HepG2 (cell line): ENCODE results near the gene ANKDD1A. TPM values are rescaled to one million over a fixed set of nuclear protein-coding genes. Genes with fewer than 3 reads are reported as not detected.
A peak's percentile ranks its signal among the peaks of the same experiment; 100 is the strongest.

Source experiments
- CHD4 ChIP-seq: fragments of 200-600 bp; sonication (generic); IDR thresholded peaks from 2 replicates; pipeline ENCODE4 v1.7.0; 2017; ENCODE audit warnings: mild to moderate bottlenecking, low read length, borderline replicate concordance
- FIP1L1 ChIP-seq: fragments of 200-400 bp; formaldehyde crosslinking; IDR thresholded peaks from 2 replicates; pipeline ENCODE4 v1.6.1; 2018; ENCODE audit warnings: low read depth, mild to moderate bottlenecking, low read length, moderate library complexity, borderline replicate concordance; ENCODE audit not compliant: insufficient read depth
- FOSL2 ChIP-seq: sonication (generic); formaldehyde crosslinking; IDR thresholded peaks from 2 replicates; pipeline ENCODE4 v1.4.0; 2020; ENCODE audit warnings: missing genetic modification reagents
- HES4 ChIP-seq: sonication (generic); formaldehyde crosslinking; IDR thresholded peaks from 2 replicates; pipeline ENCODE4 v1.9.0; 2021; ENCODE audit warnings: mild to moderate bottlenecking, missing genetic modification reagents, borderline replicate concordance
- JARID2 ChIP-seq: sonication (generic); formaldehyde crosslinking; IDR thresholded peaks from 2 replicates; pipeline ENCODE4 v1.8.1; 2023; ENCODE audit warnings: missing genetic modification reagents, inconsistent platforms; ENCODE audit not compliant: insufficient replicate concordance
- MYNN ChIP-seq: sonication (generic); formaldehyde crosslinking; IDR thresholded peaks from 2 replicates; pipeline ENCODE4 v1.4.0; 2020; ENCODE audit warnings: mild to moderate bottlenecking, low read depth, missing genetic modification reagents
- SAFB2 ChIP-seq: sonication (generic); formaldehyde crosslinking; IDR thresholded peaks from 2 replicates; pipeline ENCODE4 v1.5.1; 2020; ENCODE audit warnings: missing genetic modification reagents, low read depth, mild to moderate bottlenecking, borderline replicate concordance
- STAT5B ChIP-seq: sonication (generic); formaldehyde crosslinking; IDR thresholded peaks from 2 replicates; pipeline ENCODE4 v1.4.0; 2020; ENCODE audit warnings: missing genetic modification reagents
- YY1 ChIP-seq: IDR thresholded peaks from 2 replicates; pipeline ENCODE4 v1.6.1; 2011; ENCODE audit warnings: low read length, low read depth, moderate library complexity, mild to moderate bottlenecking; ENCODE audit not compliant: insufficient read depth, insufficient replicate concordance
- ZBTB46 ChIP-seq: sonication (generic); formaldehyde crosslinking; IDR thresholded peaks from 2 replicates; pipeline ENCODE4 v1.4.0; 2020; ENCODE audit warnings: mild to moderate bottlenecking, missing genetic modification reagents, borderline replicate concordance
- ZNF451 ChIP-seq: sonication (generic); formaldehyde crosslinking; IDR thresholded peaks from 2 replicates; pipeline ENCODE4 v1.5.0; 2020; ENCODE audit warnings: mild to moderate bottlenecking, missing genetic modification reagents
- ZNF646 ChIP-seq: sonication (generic); formaldehyde crosslinking; IDR thresholded peaks from 2 replicates; pipeline ENCODE4 v1.9.0; 2021; ENCODE audit warnings: mild to moderate bottlenecking, missing genetic modification reagents
- ZNF704 ChIP-seq: sonication (generic); formaldehyde crosslinking; IDR thresholded peaks from 2 replicates; pipeline ENCODE4 v1.8.1; 2023; ENCODE audit warnings: mild to moderate bottlenecking, inconsistent platforms, moderate library complexity, missing genetic modification reagents, borderline replicate concordance
- ZNF788 ChIP-seq: sonication (generic); formaldehyde crosslinking; IDR thresholded peaks from 2 replicates; pipeline ENCODE4 v1.5.0; 2020; ENCODE audit warnings: mild to moderate bottlenecking, missing genetic modification reagents, borderline replicate concordance
- ZNF878 ChIP-seq: sonication (generic); formaldehyde crosslinking; IDR thresholded peaks from 2 replicates; pipeline ENCODE4 v1.8.1; 2023; ENCODE audit warnings: mild to moderate bottlenecking, missing genetic modification reagents, moderate library complexity
- polyA plus RNA-seq, 8 experiments: library from polyadenylated mRNA; depleted of rRNA in 3 of 8; stranded (reverse) in 7 of 8; unstranded in 1 of 8; fragments of >200 nt; fragmentation: Illumina TruSeq in 4 of 8; extraction: Trizol in 4 of 8; gene quantifications; 2 replicates each; pipeline versions ENCODE4 v1.2.1 to v1.2.3, GENCODE V29; 2011 to 2016; ENCODE audit warnings: low read depth in 4 of 8, missing spikeins in 1 of 8, mixed read lengths in 1 of 8; ENCODE audit not compliant: insufficient read depth in 1 of 8
- total RNA-seq, 5 experiments: library from RNA; depleted of rRNA; stranded (reverse); fragments of >200 nt; fragmentation: Illumina TruSeq; extraction: Trizol; gene quantifications; 2 replicates each; pipeline ENCODE4 v1.2.3, GENCODE V29; 2016; ENCODE audit warnings: low read depth in 1 of 5

The ANKDD1A gene
- total and polyA plus RNA-seq, 2 of the 13 experiments (the other 11 are each of a cell fraction or from before 2014, with no cell fraction given): 0.11 to 0.48 TPM

GRCh38 chr15:64989416-64990167 is 77.9 kb downstream of the ANKDD1A start, which contains the start of gene SPG21 (continued):
- TF ChIP-seq ZNF646 (peak; percentile 88), ZNF878 (CRISPR knock-in tag) (no peak), SAFB2 (CRISPR knock-in tag) (peak; percentile 86), ZBTB46 (CRISPR knock-in tag) (no peak), JARID2 (CRISPR knock-in tag) (no peak), STAT5B (CRISPR knock-in tag) (no peak), ZNF704 (CRISPR knock-in tag) (0 out of 2 replicates have a peak, but pooled peaks have one; percentile 67), ZNF788 (CRISPR knock-in tag) (no peak; the same call in 1 of the 2 replicates), HES4 (0 out of 2 replicates have a peak, but pooled peaks have one; percentile 64), MYNN (CRISPR knock-in tag) (no peak), FOSL2 (CRISPR knock-in tag) (no peak), YY1 (peak; percentile 70), ZNF451 (CRISPR knock-in tag) (no peak), CHD4 (no peak), FIP1L1 (no peak)
